ENCODE measurements around the gene C1QTNF9. TPM values are rescaled to one million over a fixed set of nuclear protein-coding genes. Genes with fewer than 3 reads are reported as not detected.

Gene C1QTNF9
- total and polyA plus RNA-seq, 4 donors: 0.10 to 0.25 (median 0.19) TPM; not detected in 1

GRCh38 chr13:24361852-24362366 is 52.5 kb downstream of the C1QTNF9 start:
- H3K27ac ChIP-seq (ENCODE audit: low read depth in 1 of 2, low read length in 2 of 2): no peak overlapping the region
- H3K27me3 ChIP-seq (ENCODE audit: control insufficient read depth in 4 of 4, insufficient read depth in 4 of 4, low read length in 3 of 4): no peaks in the 10 kb centered on the region
- WGBS: 74% methylated on average over 8 of the region's 8 CpGs
- DNase-seq (ENCODE audit: low spot score): no peak
- no peaks in the 10 kb centered on the region for H3K9me3 ChIP-seq (ENCODE audit: control insufficient read depth in 4 of 4, low read length in 3 of 4)
- H3K36me3 ChIP-seq (ENCODE audit: control insufficient read depth in 4 of 4, insufficient read depth in 3 of 4, low read depth in 1 of 4, low read length in 3 of 4): no peaks in the 10 kb centered on the region
- TF ChIP-seq REST (IDR thresholded peaks at IDR 0.05) (no peak), JUND (IDR thresholded peaks at IDR 0.05) (no peak), FOXA1 (IDR thresholded peaks at IDR 0.05) (no peak), SP1 (IDR thresholded peaks at IDR 0.05) (no peak), HNF4A (conservative IDR thresholded peaks at IDR 0.05) (no peak), CTCF (IDR thresholded peaks at IDR 0.05; ENCODE audit: low read depth, low read length, missing input control) (no peak), RXRA (IDR thresholded peaks at IDR 0.05) (no peak)
- no peak overlapping the region for H3K4me3 ChIP-seq (ENCODE audit: low read depth in 1 of 3, low read length in 3 of 3)
- H3K9ac ChIP-seq (ENCODE audit: low read depth in 1 of 2, low read length in 2 of 2): no peak overlapping the region
- H3K4me1 ChIP-seq (ENCODE audit: control insufficient read depth in 4 of 4, insufficient read depth in 4 of 4, low read length in 3 of 4): no peaks in the 10 kb centered on the region

GRCh38 chr13:24362435-24362952 is 53.1 kb downstream of the C1QTNF9 start:
- H3K4me1 ChIP-seq (ENCODE audit: control insufficient read depth in 4 of 4, insufficient read depth in 4 of 4, low read length in 3 of 4): no peaks in the 10 kb centered on the region
- H3K9ac ChIP-seq (ENCODE audit: low read depth in 1 of 2, low read length in 2 of 2): no peak overlapping the region
- TF ChIP-seq TAF1 (conservative IDR thresholded peaks at IDR 0.05): no peak
- no peak for TF ChIP-seq ZBTB33 (IDR thresholded peaks at IDR 0.05)
- TF ChIP-seq MAX (IDR thresholded peaks at IDR 0.05): no peak
- TF ChIP-seq SP1 (IDR thresholded peaks at IDR 0.05): no peak
- TF ChIP-seq GABPA (IDR thresholded peaks at IDR 0.05 in 1 of 2, conservative IDR thresholded peaks at IDR 0.05 in 1 of 2): no peak
- no peak for TF ChIP-seq JUND (IDR thresholded peaks at IDR 0.05)
- no peak for TF ChIP-seq FOXA1 (IDR thresholded peaks at IDR 0.05)
- no peak for TF ChIP-seq RXRA (IDR thresholded peaks at IDR 0.05)
- TF ChIP-seq CTCF (IDR thresholded peaks at IDR 0.05; ENCODE audit: low read depth, low read length, missing input control): no peak
- no peak for TF ChIP-seq YY1 (IDR thresholded peaks at IDR 0.05)
- no peak for TF ChIP-seq FOXA2 (IDR thresholded peaks at IDR 0.05)
- no peak for TF ChIP-seq NR2F2 (IDR thresholded peaks at IDR 0.05)
- H3K27me3 ChIP-seq (ENCODE audit: control insufficient read depth in 4 of 4, insufficient read depth in 4 of 4, low read length in 3 of 4): no peaks in the 10 kb centered on the region
- WGBS: 85% methylated on average over 9 of the region's 9 CpGs
- H3K36me3 ChIP-seq (ENCODE audit: control insufficient read depth in 4 of 4, insufficient read depth in 3 of 4, low read depth in 1 of 4, low read length in 3 of 4): no peaks in the 10 kb centered on the region
- no peaks in the 10 kb centered on the region for H3K9me3 ChIP-seq (ENCODE audit: control insufficient read depth in 4 of 4, low read length in 3 of 4)
- no peak overlapping the region for H3K4me3 ChIP-seq (ENCODE audit: low read depth in 1 of 3, low read length in 3 of 3)
- no peak for DNase-seq (ENCODE audit: low spot score)
- H3K27ac ChIP-seq (ENCODE audit: low read depth in 1 of 2, low read length in 2 of 2): no peak overlapping the region

All from liver (tissue), 9 donors.